IPS-18c (cell line): ENCODE measurements around the gene EML1.

Source experiments
- H3K4me3 ChIP-seq: 2 replicates; pipeline ENCODE4 v1.7.0; 2013; ENCODE audit warnings: low read depth, mild to moderate bottlenecking, low read length, moderate library complexity; ENCODE audit not compliant: insufficient read depth
- H3K9me3 ChIP-seq: one replicate; pipeline ENCODE4 v1.6.1; 2013; ENCODE audit warnings: mild to moderate bottlenecking, low read length, moderate library complexity; ENCODE audit not compliant: control insufficient read depth, insufficient read depth

The EML1 gene

DNA sequence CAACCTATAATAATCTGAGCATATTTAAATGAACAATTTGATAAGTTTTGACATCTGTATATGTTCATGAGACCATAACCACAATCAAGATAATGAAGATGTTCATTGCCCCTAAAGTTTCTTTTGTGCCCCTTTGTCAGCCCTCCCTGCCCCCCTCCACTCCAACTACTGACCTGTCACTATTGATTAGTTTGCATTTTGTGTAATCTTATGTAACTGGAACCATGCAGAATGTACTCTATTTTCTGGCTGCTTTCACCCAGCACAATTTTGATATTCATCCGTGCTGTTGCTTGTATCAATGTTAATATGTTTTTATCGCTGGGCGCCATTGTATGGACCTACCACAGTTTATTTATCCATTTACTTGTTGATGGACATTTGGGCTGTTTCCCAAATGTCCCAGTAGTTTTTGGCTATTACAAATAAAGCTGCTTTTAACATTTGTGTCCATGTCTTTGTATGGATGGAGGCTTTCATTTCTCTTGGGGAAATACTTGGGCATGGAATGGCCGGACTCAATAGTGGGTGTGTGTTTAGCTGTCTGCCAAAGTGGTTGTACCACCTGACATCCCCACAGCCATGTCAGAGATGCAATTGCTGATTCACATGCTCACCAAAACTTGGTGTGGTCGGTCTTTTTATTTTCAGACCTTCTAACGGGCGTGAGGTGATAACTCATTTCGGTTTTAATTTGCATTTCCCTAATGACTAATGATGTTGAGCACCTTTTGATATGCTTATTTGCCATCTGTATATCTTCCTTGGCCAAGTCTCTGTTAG lies 38.9 kb downstream of the EML1 start:
- Histone ChIP-seq H3K9me3 (no peaks in the 10 kb centered on the region), H3K4me3 (no peak overlapping the region)

DNA sequence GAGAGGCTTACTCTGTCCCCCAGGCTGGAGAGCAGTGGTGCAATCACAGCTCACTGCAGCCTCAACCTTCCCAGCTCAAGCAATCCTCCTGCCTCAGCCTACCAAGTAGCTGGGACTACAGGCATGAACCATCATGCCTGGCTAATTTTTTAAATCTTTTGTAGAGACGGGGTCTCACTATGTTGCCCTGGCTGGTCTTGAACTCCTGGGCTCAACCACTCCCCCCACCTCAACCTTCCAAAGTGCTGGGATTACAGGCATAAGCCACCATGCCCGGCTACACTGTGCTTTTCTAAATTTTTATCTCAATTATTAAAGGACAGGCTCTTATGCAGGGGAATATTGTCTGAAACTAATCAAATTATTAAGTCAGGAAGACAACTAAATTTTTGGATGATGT lies 44.6 kb downstream of the EML1 start:
- H3K4me3 ChIP-seq = no peak overlapping the region
- H3K9me3 ChIP-seq = no peaks in the 10 kb centered on the region

DNA sequence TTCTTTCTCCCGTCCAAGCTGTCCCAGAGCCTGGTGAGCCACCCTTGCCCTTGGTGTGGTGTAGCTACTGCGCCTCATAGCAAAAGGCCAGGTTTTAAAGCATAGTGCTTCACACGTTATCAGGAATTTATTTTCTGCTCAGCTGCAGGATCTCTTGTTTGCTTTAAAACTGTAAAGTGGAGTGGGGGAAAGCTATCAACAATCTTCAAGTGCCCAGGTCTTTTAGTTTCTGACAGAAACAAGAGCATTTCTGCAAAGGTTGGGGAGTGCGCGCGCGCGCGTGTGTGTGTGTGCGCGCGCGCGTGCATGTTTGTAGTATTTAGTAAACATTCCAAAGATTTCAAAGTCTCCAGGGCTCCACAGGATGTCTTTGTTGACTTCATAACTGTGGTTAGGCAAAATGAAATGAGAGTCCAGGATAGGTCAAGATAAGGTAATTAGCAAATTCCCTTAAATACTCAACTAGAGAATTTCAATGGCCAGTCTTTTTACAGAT lies 45.5 kb downstream of the EML1 start:
- Histone ChIP-seq H3K4me3 (no peak overlapping the region), H3K9me3 (no peaks in the 10 kb centered on the region)

DNA sequence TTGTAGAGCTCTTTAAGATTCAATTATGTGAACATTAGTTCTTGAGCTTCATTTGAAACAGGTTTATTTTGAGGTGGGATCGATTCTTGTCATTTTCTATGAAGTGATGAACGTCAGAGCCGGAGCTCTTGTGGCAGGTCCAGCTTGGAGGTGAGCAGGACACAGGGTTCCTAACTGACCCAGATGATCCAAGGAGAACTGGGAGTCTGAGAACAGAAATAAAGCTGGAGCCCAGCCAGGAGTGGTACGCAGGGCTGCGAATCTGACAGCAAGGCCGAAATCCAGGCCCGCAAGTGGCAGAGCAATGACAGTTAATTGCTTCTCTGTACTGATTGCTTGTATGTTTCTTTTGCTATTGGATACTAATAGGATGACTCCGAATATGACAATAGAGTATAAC lies 46.5 kb downstream of the EML1 start:
- Histone ChIP-seq H3K4me3 (no peak overlapping the region), H3K9me3 (no peaks in the 10 kb centered on the region)

DNA sequence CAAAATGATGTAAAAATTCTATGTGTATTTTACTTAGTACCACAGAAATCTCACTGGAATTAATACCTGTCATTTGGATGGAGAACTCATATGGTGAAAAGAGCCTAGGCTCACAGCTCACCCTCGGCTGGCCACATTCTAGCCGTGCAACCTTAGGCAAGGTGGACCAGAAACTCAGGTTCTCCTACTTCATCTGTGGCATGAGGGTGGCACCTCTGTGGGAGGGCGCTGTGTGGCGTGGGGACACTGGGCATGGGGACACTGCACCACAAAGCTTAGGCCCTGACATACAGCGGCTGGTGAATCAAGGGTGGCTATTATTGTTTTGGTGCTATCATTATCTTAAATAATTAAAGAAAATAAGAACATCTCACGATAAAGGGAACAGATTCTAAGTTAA lies 47.1 kb downstream of the EML1 start:
- Histone ChIP-seq H3K4me3 (no peak overlapping the region), H3K9me3 (no peaks in the 10 kb centered on the region)

DNA sequence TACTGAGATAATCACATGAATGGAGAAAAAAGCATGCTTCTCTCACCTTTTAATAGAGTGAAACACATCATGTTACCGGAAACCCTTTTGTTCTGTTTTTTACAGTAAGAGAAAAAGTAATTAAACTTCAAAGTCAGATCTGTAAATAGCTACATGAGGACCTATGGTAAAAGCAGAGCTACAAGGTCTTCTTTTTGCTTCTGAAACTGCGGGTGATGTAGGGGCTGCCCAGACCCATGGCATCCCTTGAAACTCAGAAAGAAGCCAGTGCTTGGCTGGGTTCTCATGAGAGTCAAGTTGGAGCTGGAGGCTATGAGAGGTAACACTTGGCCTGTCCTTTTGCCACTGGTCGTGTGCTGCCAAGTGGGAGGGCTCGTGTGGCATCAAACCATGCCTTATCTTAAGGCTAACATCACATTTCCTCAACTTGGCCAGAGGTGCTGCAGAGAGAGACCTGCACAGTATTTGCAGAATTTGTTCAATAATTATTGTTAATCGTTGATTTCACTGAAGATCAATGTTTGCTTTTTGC lies 47.6 kb downstream of the EML1 start:
- no peaks in the 10 kb centered on the region for H3K9me3 ChIP-seq

DNA sequence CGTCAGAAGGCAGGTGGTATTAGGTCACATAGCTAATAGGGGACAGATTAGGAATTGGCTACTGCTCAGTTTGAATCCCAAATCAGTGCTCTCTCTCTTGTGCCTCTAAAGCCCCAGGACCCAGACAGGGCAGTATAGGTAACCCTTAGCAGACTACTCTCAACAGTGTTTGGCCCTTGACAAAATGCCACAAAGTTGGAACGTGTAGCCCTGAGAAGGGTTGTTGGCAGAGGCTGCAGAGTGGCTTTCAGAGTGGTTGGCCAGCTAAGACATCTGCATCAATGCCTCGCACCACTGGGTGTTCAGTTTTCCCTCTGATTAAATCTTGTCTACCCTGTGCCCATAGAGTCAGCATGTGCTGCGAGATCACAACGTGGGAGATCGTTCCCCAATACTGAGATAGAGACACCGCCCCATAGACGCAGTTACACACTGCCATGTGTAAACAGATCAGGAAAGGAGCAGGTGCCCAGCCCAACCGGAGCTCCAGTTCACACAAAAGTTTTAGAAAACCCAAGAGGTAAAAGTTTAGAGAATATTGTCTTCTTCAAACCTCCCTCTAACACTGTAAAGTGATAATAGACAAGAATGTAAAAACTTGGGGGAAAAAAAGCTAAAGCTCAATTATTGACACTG lies 48.3 kb downstream of the EML1 start:
- Histone ChIP-seq H3K4me3 (no peak overlapping the region), H3K9me3 (no peaks in the 10 kb centered on the region)

More for the DNA sequence above, 47.6 kb downstream of the EML1 start:
- no peak overlapping the region for H3K4me3 ChIP-seq

DNA sequence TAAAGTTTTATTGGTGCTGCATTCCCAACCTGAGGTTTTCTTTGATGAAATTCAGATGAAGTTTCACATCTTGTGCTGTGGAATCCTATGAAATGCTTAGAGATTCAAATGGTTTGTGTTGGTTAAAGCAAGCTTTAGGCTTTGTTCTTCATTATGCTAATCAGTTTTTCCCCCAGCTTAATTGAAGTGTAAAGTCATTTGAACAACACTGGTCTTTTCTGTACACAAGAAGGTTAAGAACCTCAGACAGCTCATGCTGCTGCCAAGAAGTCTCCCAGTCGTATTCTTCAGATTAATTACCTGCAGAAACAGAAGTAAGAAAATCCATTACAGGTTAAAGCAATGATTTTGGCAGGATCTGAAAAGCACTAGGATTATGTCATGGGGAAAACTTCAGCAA lies 48.9 kb downstream of the EML1 start:
- H3K9me3 ChIP-seq = no peaks in the 10 kb centered on the region
- H3K4me3 ChIP-seq = no peak overlapping the region

DNA sequence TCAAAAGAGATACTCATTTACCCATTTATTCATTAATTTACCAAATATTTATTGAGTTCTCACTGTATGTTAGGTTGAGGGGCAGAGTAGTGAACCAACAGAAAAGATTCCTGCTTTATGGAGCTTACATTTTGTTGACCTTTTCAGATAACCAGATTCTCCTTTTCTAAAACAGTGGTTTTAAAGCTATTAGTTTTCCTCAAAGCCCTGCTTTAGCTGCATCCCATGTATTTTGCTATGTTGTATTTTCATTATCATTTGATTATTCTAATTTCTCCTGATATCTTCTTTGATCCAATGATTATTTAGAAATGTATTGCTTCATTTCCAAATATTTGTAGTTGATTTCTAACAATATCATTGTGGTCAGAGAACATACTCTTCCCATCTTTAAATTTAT lies 53.6 kb downstream of the EML1 start:
- Histone ChIP-seq H3K4me3 (no peak overlapping the region), H3K9me3 (no peaks in the 10 kb centered on the region)

DNA sequence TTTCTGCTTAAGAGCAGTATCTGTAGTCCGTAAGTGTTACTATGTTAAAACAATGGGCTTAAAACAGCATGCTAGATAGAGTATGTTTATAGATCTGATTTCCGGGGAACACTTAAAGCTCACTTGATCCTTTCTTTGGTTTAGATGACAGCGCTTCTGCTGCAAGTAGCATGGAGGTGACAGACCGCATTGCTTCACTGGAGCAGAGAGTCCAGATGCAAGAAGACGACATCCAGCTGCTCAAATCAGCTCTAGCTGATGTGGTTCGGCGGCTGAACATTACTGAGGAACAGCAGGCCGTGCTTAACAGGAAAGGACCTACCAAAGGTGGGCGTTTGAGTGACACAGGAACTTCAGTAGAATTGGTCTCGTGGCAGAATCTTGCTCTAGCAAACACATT lies 57.5 kb downstream of the EML1 start:
- Histone ChIP-seq H3K4me3 (no peak overlapping the region), H3K9me3 (no peaks in the 10 kb centered on the region)

DNA sequence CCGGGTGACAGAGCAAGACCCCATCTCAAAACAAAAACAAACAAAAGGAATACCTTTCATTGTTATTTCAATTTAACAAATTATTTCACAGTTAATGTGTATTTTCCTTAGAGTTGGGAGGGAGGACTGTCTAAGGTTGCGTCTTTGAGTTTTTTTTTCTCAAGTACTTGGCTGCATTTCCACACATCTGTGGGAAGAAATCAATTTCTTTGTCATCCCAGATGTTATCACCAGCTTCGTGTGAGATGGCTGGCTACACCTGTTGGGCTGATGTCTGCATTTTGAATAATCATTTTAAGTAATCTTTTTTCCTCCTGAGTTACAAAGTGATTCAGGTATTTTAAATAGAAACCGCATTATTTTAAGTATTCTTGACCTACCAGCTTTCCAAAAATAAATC lies 59.4 kb downstream of the EML1 start:
- Histone ChIP-seq H3K9me3 (no peaks in the 10 kb centered on the region), H3K4me3 (no peak overlapping the region)

DNA sequence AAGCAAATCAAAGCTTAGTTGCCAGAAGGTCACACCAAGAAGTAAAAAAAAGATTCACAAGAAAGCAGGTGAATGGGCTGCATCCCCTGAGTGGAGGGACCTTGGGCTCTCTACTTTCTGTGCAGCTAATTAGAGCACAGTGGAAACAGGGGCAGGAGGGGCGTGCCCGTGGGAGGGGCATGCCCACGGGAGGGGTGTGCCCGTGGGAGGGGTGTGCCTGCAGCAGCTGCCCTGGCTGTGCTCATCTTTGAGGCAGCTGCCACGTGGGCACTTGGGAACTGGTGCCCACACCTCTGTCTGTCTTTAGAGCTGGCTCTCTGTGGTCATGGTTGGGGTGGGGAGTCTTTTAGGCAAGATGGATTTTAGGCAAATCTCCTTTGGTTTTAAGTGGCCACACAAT lies 60.0 kb downstream of the EML1 start:
- Histone ChIP-seq H3K4me3 (no peak overlapping the region), H3K9me3 (no peaks in the 10 kb centered on the region)

DNA sequence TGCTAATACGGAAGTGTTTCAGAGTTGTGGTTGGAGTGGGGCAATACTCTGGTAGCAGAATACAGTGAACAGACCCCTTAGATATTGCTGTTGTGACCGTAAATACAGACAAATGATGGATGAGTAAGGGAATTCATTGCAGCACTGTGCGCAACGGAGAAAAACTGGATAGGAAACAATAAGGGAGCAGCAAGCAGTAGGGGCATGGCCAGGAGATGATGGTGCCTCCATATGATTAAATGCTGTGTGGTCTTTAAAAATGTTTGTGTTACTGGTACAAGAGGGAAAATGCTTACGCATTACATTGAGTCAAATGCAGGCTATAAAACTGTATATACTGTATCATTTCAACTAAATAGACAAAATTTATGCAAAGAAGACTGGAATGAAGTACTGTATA lies 61.6 kb downstream of the EML1 start:
- Histone ChIP-seq H3K4me3 (no peak overlapping the region), H3K9me3 (no peaks in the 10 kb centered on the region)

DNA sequence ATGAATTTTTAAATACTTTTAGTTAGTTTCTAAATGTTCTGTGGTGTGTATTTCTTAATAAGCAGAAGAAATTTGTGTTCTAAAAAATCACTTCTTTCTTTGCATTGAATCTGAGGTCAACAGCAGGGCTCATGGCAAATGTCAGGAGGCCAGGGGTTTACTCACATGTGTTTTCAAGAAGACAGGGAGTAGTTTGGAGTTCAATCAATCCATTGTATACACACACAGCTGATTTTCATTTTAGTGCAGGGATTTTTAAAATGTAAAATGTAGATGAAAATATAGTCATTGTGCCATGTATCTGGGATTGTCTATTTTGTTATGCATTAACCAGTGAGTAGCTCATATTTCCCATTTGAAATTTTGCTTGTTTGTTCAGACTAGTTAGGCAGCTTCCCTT lies 62.1 kb downstream of the EML1 start:
- H3K4me3 ChIP-seq = no peak overlapping the region
- no peaks in the 10 kb centered on the region for H3K9me3 ChIP-seq

DNA sequence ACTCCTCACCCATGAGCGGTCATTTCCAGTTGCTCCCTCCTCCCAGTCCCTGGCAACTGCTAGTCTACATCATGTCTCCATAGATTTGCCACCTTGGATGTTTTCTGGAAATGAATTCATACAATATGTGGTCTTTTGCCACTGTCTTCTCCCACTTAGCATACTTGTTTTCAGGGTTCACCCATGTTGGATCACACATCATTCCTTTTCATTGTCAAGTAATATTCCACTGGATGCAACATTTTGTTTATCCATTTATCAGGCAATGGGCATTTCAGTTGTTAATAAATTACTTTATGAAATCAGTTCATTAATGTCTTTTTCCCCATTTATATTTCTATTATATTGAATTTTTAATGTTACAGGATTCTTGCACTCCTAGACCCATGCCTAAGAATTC lies 64.3 kb downstream of the EML1 start:
- no peaks in the 10 kb centered on the region for H3K9me3 ChIP-seq
- H3K4me3 ChIP-seq = no peak overlapping the region

DNA sequence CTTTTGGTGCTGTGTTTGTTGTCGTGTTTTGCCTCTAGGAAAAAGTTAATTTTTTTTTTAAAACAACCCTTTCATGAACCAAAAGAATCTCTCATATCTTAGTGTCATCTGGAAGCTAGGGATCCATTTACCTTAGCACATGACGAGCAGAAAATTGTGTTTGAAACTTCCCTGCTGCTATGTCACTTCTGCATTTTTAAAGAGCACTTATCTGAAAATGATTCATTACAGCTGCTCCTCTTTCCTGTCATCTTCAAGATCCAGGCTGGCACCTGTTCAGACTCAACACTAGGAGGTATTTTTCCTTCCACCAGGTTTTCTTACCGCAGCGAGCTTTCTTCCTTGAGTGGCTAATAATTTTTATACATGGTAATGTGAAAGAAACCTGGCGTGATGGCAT lies 67.0 kb downstream of the EML1 start:
- Histone ChIP-seq H3K9me3 (no peaks in the 10 kb centered on the region), H3K4me3 (no peak overlapping the region)

DNA sequence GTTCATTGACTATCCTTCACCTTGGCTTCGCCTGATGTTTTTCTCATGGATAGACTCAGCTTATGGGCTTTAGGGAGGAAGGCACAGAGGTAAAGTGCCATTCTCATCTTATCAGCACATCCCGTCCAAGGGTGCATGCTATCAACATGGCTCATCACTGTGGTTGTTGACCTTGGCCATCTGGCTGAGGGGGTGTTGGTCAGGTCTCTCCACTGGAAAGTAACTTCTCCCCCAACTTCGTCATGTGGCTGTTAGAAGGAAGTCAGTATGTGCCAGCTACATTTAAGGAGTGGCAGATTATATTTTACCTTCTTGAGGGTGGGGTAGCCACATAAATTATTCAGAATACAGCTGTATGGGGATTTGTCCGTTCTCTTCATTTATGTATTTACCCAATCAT lies 68.9 kb downstream of the EML1 start:
- Histone ChIP-seq H3K9me3 (no peaks in the 10 kb centered on the region), H3K4me3 (no peak overlapping the region)

DNA sequence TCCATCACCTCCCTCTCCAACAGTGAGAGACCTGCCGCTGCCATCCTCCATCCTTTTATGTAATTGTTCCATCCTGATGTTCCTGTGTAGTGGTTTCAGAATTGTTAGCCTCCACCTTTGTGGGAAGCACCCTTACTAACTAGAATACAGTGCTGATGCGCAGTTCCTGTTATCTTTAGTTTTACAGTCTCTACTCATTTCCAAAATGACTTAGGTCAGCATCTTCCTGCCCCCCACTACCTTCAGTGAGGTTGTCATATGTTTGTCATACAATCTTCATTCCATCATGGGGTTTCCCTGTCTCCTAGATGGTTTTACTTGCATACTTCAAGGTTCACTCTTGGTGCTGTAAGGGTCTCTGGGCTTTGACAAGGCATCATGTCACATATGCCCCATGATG lies 69.8 kb downstream of the EML1 start:
- no peaks in the 10 kb centered on the region for H3K9me3 ChIP-seq
- no peak overlapping the region for H3K4me3 ChIP-seq
